ENCODE results near the gene MYL10. TPM values are rescaled to one million over a fixed set of nuclear protein-coding genes. Genes with fewer than 3 reads are reported as not detected.
A peak's percentile ranks its signal among the peaks of the same experiment; 100 is the strongest.

The MYL10 gene
- total and polyA plus RNA-seq, 2 of the 8 experiments (the other 6 are each of a cell fraction or from before 2014, with no cell fraction given), result 0.18 TPM; not detected in 1

GRCh38 chr7:101618916-101619315 is 10.2 kb downstream of the MYL10 start:
- Histone ChIP-seq H2AFZ (ENCODE audit: low read length) (no peak overlapping the region), H4K91ac (replicated peaks; ENCODE audit: insufficient read length, low read length) (no peak overlapping the region), H3K36me3 (ENCODE audit: control insufficient read depth in 2 of 4, insufficient read depth in 4 of 4, low read length in 3 of 4) (no peaks in the 10 kb centered on the region), H2AK5ac (ENCODE audit: low read depth, low read length) (no peak overlapping the region), H2BK20ac (ENCODE audit: low read length) (no peak overlapping the region), H2BK5ac (ENCODE audit: low read depth, low read length) (no peak overlapping the region), H3K9ac (replicated peaks in 1 of 4; ENCODE audit: extremely low read depth in 1 of 4, low read depth in 3 of 4, low read length in 3 of 4) (no peak overlapping the region), H3K4me2 (ENCODE audit: insufficient read depth in 1 of 2, low read depth in 2 of 2, low read length in 2 of 2) (no peak overlapping the region), H4K20me1 (replicated peaks in 1 of 2; ENCODE audit: control insufficient read depth in 1 of 2, insufficient read depth in 2 of 2, low read length in 2 of 2) (no peaks in the 10 kb centered on the region), H2BK12ac (ENCODE audit: low read depth, low read length) (no peak overlapping the region; the same call in 1 of the 2 replicates), H3K27ac (ENCODE audit: low read depth, low read length) (no peak overlapping the region), H3K23ac (ENCODE audit: insufficient read length) (no peak overlapping the region), H3K23me2 (ENCODE audit: low read depth, low read length) (no peaks in the 10 kb centered on the region), H3K79me1 (ENCODE audit: low read depth, low read length) (no peaks in the 10 kb centered on the region), H3K27me3 (replicated peaks in 1 of 4; ENCODE audit: control insufficient read depth in 3 of 4, extremely low read depth in 1 of 4, insufficient read depth in 3 of 4, low read length in 3 of 4) (no peaks in the 10 kb centered on the region), H3K4me3 (ENCODE audit: extremely low read depth in 1 of 4, insufficient read depth in 2 of 4, low read depth in 3 of 4, low read length in 4 of 4) (no peak overlapping the region), H3K14ac (ENCODE audit: insufficient read length) (no peak overlapping the region), H3K79me2 (ENCODE audit: control insufficient read depth in 1 of 2, insufficient read depth in 2 of 2, low read length in 2 of 2) (no peaks in the 10 kb centered on the region), H2BK120ac (replicated peaks; ENCODE audit: low read depth, low read length) (no peak overlapping the region), H3K18ac (ENCODE audit: extremely low read depth, low read length) (0 out of 2 replicates have a peak overlapping the region, but pooled peaks have one; percentile 7), H3K9me3 (ENCODE audit: insufficient read depth in 2 of 2, low read depth in 1 of 2, low read length in 1 of 2) (no peaks in the 10 kb centered on the region), H3K4me1 (replicated peaks in 1 of 4; ENCODE audit: control insufficient read depth in 3 of 4, insufficient read depth in 4 of 4, low read length in 3 of 4) (peaks cover 0 to 14% (median 8%) of the 10 kb centered on the region in 4 experiments; a peak in 5 of 7 replicates), H4K5ac (ENCODE audit: insufficient read length, low read depth, low read length) (no peak overlapping the region), H2BK15ac (ENCODE audit: low read length) (no peak overlapping the region), H3K56ac (replicated peaks; ENCODE audit: insufficient read length, low read depth, low read length) (no peak overlapping the region), H4K8ac (ENCODE audit: extremely low read depth, insufficient read depth, low read length) (no peak overlapping the region), H3K4ac (replicated peaks; ENCODE audit: insufficient read length, low read depth, low read length) (no peak overlapping the region)
- TF ChIP-seq YY1 (IDR thresholded peaks at IDR 0.05; ENCODE audit: low read depth, low read length), result no peak
- FAIRE-seq, result no peak
- DNase-seq (ENCODE audit: low read depth in 1 of 2, low spot score in 2 of 2), result no peak
- 84% methylated on average over 8 of the region's 8 CpGs; no CpG with 5 or more reads in 1 of the 2 experiments for WGBS, 2 experiments (ENCODE audit: extremely low coverage in 1 of 2, insufficient coverage in 1 of 2, insufficient read length in 1 of 2, insufficient replicate concordance in 2 of 2, low coverage in 1 of 2, low lambda C conversion rate in 2 of 2, missing lambda C conversion rate in 1 of 2)
- ChIA-PET POLR2A (ENCODE audit: partially characterized antibody) (no interaction called here), CTCF (ENCODE audit: partially characterized antibody) (interaction anchor here (0.5 kb wide), 1 partner anchor 50 kb away, joined by 3 read pairs; no protein-coding TSS in a partner anchor)
